Activated CD4-positive, alpha-beta T cell treated with anti-CD3 and anti-CD28 coated beads, Interleukin-2, amount 50 U/mL, for 48 hours (primary cell): ENCODE results near the gene USO1.
"Not testable (repeated sequence)": the region's sequence is repeated elsewhere in the genome, so short reads cannot be mapped to it uniquely, and the experiment has no call there.

Experiments
- DNase-seq, 2 experiments: peaks; one replicate each; pipeline ENCODE4 v3.0.0-alpha.2; 2020

USO1 gene

GRCh38 chr4:75714011-75714410, 10.4 kb upstream of the USO1 start:
- no peak for DNase-seq

GRCh38 chr4:75714704-75715103, 9.7 kb upstream of the USO1 start:
- DNase-seq, result no peak

- no peak for DNase-seq
Measured at GRCh38 chr4:75715105-75715799, 9.1 kb upstream of the USO1 start.

- not testable (repeated sequence) for DNase-seq
Measured at GRCh38 chr4:75716054-75716453, 8.3 kb upstream of the USO1 start.

- DNase-seq, result no peak
Measured at GRCh38 chr4:75717408-75717807, 7.0 kb upstream of the USO1 start.

- DNase-seq, result no peak
Measured at GRCh38 chr4:75718529-75718928, 5.8 kb upstream of the USO1 start.

GRCh38 chr4:75722417-75722816, 2.0 kb upstream of the USO1 start:
- no peak for DNase-seq

GRCh38 chr4:75723163-75724065, 963 bp upstream of the USO1 start:
- DNase-seq, result no peak

- peak; percentile 62 to 72 for DNase-seq
Measured at GRCh38 chr4:75724867-75725724, 719 bp downstream of the USO1 start.

GRCh38 chr4:75725942-75726538, 1.7 kb downstream of the USO1 start:
- not testable (repeated sequence) for DNase-seq

- DNase-seq, result no peak
Measured at GRCh38 chr4:75726577-75726976, 2.2 kb downstream of the USO1 start.

- no peak for DNase-seq
Measured at GRCh38 chr4:75727073-75727472, 2.7 kb downstream of the USO1 start.

- no peak for DNase-seq
Measured at GRCh38 chr4:75729836-75730235, 5.5 kb downstream of the USO1 start.

- no peak for DNase-seq
Measured at GRCh38 chr4:75733369-75733768, 9.0 kb downstream of the USO1 start.

GRCh38 chr4:75735525-75735924, 11.1 kb downstream of the USO1 start:
- no peak for DNase-seq

- no peak for DNase-seq
Measured at GRCh38 chr4:75736862-75737261, 12.5 kb downstream of the USO1 start.

GRCh38 chr4:75737398-75737797, 13.0 kb downstream of the USO1 start:
- no peak for DNase-seq

- no peak for DNase-seq
Measured at GRCh38 chr4:75741027-75741426, 16.6 kb downstream of the USO1 start.

- DNase-seq, result no peak
Measured at GRCh38 chr4:75742451-75742850, 18.1 kb downstream of the USO1 start.

- no peak for DNase-seq
Measured at GRCh38 chr4:75745161-75745560, 20.8 kb downstream of the USO1 start.

- no peak for DNase-seq
Measured at GRCh38 chr4:75745721-75746199, 21.4 kb downstream of the USO1 start.

GRCh38 chr4:75752637-75753036, 28.3 kb downstream of the USO1 start:
- DNase-seq, result no peak

GRCh38 chr4:75769036-75769435, 44.7 kb downstream of the USO1 start:
- DNase-seq, result no peak
